ENCODE measurements around the gene AUTS2. TPM values are rescaled to one million over a fixed set of nuclear protein-coding genes. Genes with fewer than 3 reads are reported as not detected.
A peak's percentile ranks its signal among the peaks of the same experiment; 100 is the strongest.
"Not testable (repeated sequence)": the region's sequence is repeated elsewhere in the genome, so short reads cannot be mapped to it uniquely, and the experiment has no call there.

The AUTS2 gene
- total RNA-seq, 1 donor from 2014 or later: 5.3 TPM

DNA sequence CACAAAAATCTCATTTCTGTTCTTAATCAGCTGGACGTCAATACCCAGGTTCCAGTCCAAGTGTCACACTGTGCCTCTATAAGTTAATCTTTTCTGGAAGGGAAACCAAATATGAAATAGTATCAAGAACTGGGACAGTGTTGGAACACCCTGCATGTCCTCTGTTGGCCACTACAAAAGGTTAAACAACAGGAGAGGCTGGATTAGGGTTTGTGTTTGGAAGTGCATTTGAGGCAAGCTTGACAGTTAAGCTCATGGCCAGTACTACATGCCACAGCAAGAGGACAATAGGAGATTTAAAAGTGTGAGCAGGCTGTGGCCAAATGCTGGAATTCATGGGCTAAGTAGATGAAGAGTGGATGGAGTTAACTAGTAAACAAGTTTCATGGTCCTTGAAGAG is 751.5 kb downstream of the AUTS2 start:
- DNase-seq (ENCODE audit: missing footprints) (no peak), ATAC-seq (peak; percentile 65)
- intact Hi-C loops (cut with DNase I): no loop called here

GRCh38 chr7:70352088-70352487 is 753.8 kb downstream of the AUTS2 start:
- DNase-seq (ENCODE audit: missing footprints) (no peak), ATAC-seq (no peak)
- intact Hi-C loops (cut with DNase I): no loop called here

GRCh38 chr7:70352906-70353305 is 754.6 kb downstream of the AUTS2 start:
- no peak for DNase-seq (ENCODE audit: missing footprints)
- intact Hi-C loops (cut with DNase I): no loop called here
- no peak for ATAC-seq

GRCh38 chr7:70353330-70353945 is 755.2 kb downstream of the AUTS2 start:
- DNase-seq (ENCODE audit: missing footprints) (no peak), ATAC-seq (no peak)
- intact Hi-C loops (cut with DNase I): no loop called here

DNA sequence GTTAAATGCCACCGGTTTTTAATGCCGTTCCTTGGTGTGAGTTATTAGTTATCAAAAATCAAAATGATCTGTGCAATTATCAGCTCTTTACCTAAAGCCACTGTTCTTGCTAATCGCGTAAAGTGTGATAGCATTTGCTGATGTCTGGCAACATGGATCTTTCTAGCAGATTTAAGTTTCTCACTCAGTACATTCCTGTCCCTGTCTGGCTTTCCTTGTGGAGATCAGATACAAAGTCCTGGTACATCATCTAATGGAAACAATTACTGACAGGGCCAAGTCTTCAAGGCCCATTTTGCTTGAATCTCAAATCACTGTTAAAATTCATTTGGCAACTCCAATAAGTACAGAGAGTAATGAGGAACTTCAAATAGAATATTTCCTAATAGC is 755.7 kb downstream of the AUTS2 start:
- intact Hi-C loops (cut with DNase I): no loop called here
- DNase-seq (ENCODE audit: missing footprints) (no peak), ATAC-seq (no peak)

- intact Hi-C loops (cut with DNase I): no loop called here
- DNase-seq (ENCODE audit: missing footprints) (no peak), ATAC-seq (no peak)
Measured at GRCh38 chr7:70354409-70355169, 756.3 kb downstream of the AUTS2 start.

GRCh38 chr7:70355198-70356020 is 757.1 kb downstream of the AUTS2 start:
- no peak for DNase-seq (ENCODE audit: missing footprints)
- intact Hi-C loops (cut with DNase I): no loop called here
- no peak for ATAC-seq

GRCh38 chr7:70356085-70356786 is 758.0 kb downstream of the AUTS2 start:
- DNase-seq (ENCODE audit: missing footprints) (no peak), ATAC-seq (no peak)
- intact Hi-C loops (cut with DNase I): no loop called here

DNA sequence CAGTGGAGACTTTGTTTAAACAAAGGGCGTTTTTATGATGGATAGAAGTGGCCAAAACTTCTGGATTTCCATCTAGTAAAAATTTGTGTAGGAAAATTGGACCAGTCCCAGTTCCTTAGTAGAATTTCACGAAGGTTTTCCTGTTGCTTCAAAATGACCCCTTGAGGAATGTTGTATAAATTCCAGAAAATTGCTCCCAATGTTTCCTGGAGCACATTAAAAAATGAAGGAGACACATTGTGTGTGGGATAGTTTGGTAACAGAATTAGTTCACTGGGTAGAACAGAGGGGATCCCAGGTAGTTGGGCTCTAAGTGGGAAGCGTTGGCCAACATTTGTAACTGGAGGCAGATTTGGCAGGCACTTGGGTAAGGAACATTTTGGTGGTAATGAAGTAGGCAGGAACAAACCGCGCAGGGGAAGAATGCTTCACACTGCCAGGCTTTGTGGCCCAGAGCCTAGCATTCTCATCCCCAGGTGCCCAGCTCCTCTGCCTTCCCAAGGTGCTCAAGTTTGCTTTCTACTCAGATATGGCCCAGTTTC is 758.6 kb downstream of the AUTS2 start:
- intact Hi-C loops (cut with DNase I): no loop called here
- no peak for ATAC-seq
- no peak for DNase-seq (ENCODE audit: missing footprints)

DNA sequence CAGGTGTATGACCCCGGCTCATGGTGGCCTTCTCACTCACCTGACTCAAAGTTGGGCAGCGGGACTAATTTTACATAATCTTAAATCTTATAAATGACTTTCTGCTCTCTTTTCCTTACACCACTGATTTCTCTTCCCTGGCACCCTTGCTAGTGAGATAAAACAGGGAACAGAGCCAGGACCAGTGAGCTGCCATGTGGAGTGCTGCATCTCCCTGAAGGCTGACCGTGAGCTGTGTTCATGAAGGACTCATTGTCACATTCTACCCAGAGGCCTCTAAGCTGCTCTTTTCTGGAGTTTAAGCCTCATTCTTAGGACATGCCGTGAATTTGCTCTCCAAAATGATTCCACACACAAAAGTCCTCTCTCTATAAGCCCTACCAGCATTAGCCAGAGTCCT is 762.3 kb downstream of the AUTS2 start:
- intact Hi-C loops (cut with DNase I): no loop called here
- peak; percentile 76 for ATAC-seq
- no peak for DNase-seq (ENCODE audit: missing footprints)

DNA sequence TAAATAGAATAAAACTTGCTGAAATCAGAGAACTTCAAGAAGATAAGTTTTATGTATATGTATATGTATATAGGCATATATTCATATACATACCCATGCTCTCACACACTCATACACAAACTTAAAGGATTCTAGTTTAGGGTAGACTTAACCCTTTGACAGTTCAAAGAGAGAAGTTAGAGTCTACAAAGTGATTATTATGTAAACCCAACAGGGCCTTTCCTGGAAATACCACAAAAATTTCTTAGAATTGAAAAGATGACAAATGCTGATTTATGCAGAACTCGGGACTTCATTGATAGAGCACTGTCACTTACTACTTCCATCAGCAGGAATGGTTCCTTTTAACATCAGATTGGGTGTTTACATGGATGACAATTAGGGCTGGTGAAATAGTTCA is 763.5 kb downstream of the AUTS2 start:
- intact Hi-C loops (cut with DNase I): no loop called here
- DNase-seq (ENCODE audit: missing footprints): no peak
- no peak for ATAC-seq

DNA sequence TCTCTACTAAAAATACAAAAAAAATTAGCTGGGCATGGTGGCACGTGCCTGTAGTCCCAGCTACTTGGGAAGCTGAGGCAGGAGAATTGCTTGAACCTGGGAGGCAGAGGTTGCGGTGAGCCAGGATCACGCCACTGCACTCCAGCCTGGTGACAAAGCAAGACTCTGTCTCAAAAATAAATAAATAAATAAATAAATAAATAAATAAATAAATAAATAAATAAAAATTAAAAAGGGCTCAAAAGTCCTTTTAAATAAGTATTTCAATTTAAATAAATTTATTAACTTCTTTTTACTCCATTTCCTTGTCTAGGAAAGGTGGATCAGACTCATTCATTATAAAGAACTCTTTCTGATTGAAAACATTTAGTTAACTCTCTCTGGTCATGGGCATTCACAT is 766.1 kb downstream of the AUTS2 start:
- DNase-seq (ENCODE audit: missing footprints); intact Hi-C loops (cut with DNase I); ATAC-seq: not testable (repeated sequence)

DNA sequence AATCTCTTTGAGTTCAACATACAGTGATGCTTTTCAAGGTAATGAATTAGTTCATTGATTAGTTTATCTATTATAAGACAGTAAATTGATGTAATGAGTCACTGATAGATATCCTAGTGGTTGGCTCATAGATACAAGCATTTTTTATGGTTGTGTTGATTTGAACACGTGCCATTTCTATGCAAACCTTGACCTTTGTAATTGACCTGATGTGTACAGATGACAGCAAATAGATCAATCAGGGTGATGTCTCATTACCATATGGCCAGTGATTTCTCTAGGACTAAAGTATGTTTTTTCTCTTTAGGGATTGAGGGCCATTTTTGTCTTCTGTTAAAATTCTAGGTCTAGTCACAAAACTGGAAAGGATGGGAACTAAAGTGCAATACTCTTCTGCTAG is 773.4 kb downstream of the AUTS2 start:
- intact Hi-C loops (cut with DNase I): no loop called here
- ATAC-seq (no peak), DNase-seq (ENCODE audit: missing footprints) (no peak)

GRCh38 chr7:70372768-70373515 is 774.7 kb downstream of the AUTS2 start:
- DNase-seq (ENCODE audit: missing footprints) (no peak), ATAC-seq (no peak)
- intact Hi-C loops (cut with DNase I): no loop called here

GRCh38 chr7:70374772-70375533 is 776.7 kb downstream of the AUTS2 start:
- DNase-seq (ENCODE audit: missing footprints): no peak
- intact Hi-C loops (cut with DNase I): no loop called here
- no peak for ATAC-seq

DNA sequence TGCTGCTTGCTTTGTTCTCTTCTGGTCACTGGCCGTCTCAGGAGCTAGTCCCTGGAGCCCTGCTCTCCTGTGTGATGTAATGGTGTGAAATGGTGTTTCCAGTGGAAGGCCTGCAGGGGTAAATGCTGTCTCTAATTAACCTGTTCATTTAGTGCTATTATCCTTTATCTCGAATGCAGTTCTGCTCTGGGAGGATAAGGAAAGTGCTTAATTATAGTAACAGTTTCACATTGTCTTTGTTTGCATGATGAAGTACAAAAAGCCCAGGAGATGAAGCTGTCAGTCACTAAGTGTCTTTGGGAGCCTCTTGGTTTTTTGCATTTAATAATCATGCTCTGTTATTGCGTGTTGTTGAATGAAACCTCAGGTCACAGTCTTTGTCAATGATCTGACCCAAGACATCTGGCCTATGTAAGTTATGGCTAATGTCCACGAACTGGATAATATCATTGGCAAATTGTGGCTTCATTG is 778.3 kb downstream of the AUTS2 start:
- ATAC-seq (no peak), DNase-seq (ENCODE audit: missing footprints) (no peak)
- intact Hi-C loops (cut with DNase I): no loop called here

- DNase-seq (ENCODE audit: missing footprints): no peak
- intact Hi-C loops (cut with DNase I): no loop called here
- ATAC-seq: no peak
Measured at GRCh38 chr7:70377957-70378356, 779.7 kb downstream of the AUTS2 start.

GRCh38 chr7:70379210-70379609 is 780.9 kb downstream of the AUTS2 start:
- intact Hi-C loops (cut with DNase I): no loop called here
- ATAC-seq (no peak), DNase-seq (ENCODE audit: missing footprints) (no peak)

All from Right ventricle myocardium inferior (tissue), 1 donor.